Activated naive CD8-positive, alpha-beta T cell treated with anti-CD3 and anti-CD28 coated beads, Interleukin-2, amount 50 U/mL, for 16 hours (primary cell): ENCODE results near the gene HPS5.
"Not testable (repeated sequence)": the region's sequence is repeated elsewhere in the genome, so short reads cannot be mapped to it uniquely, and the experiment has no call there.

Experiments
- DNase-seq: peaks from one replicate; pipeline ENCODE4 v3.0.0-alpha.2; 2020; ENCODE audit warnings: low read depth, low spot score

The HPS5 gene

GRCh38 chr11:18321969-18322711, at the start of gene HPS5, which contains the start of gene GTF2H1:
HPS5 (minus strand) TSS chr11:18322140; CDS start chr11:18317858, 4,282 bp downstream.
GTF2H1 (plus strand) TSS chr11:18322567; CDS start chr11:18333075, 10,508 bp downstream.
- DNase-seq: peak; percentile 86

DNA sequence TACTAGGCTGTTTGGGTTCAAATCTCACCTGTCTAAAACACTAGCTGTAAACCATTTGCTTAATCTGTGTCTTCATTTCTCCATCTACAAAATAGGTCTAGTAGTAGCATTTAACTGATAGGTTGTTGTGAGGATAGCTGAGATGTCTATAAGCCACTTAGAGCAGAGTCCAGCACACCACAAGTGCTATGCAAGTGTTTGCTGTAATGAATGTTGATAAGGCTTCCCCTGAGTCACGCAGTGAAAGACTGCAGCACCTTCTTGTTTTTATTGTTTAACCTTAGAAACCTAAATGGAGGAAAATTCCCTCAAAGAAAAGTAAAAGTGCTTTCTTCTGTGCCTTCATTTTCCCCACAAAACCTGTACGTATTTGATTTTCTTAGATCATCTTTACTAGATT, 49.3 kb upstream of the HPS5 start:
- no peak for DNase-seq

DNA sequence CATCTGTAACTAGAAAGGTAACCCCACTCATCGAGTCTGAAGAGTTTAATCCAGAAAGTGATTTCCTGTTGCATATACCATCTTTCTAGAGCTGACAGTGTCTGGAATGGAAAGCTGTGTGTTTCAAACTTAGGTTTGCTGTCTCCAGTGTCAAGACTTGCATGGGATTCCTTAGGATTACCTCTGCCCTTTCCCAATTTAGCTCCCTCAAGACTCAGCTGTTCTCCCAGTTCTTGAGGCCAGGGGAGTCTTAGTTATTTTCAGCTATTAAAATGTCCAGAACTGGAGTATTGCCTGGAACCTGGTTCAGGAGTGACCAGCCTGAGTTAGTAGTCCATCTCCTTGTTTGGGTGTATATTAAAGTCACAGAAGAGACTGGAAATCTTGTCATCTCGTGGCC, 47.5 kb upstream of the HPS5 start:
- DNase-seq: no peak

- no peak for DNase-seq
These were observed 46.3 kb upstream of the HPS5 start for GRCh38 chr11:18368221-18368620.

DNA sequence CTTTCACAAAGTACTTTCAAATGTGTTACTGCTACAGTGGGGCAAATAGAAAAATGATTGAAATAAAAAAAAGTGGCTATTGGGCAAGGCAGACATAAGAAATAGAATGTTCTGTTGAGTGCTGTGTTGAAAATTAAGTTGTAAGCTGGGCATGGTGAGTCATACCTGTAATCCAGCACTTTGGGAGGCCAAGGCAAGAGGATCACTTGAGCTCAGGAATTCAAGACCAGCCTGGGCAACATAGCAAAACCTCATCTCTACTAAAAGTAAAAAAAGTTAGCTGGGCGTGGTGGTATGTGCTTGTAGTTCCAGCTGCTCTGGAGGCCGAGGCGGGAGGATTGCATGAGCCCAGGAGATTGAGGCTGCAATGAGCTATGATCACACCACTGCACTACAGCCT, 45.5 kb upstream of the HPS5 start:
- DNase-seq: no peak

GRCh38 chr11:18366286-18366685, 44.3 kb upstream of the HPS5 start:
- DNase-seq: no peak

DNA sequence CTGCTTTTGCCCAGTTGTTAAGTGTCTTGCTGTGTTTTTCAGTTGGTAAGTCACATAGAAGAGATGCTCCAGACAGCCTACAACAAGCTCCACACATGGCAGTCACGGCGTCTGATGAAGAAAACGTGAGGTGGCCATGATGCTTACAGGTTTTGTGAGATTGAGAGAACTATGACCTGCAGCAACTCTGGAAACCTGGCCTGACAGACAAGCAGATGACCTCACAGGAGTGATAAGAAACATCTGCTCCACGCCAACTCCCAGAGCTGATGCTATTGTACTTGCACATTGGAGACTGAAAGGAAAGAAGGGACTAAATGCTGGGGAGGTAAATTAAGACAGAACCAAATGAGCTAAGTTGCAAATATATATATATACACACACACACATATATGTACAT, 43.8 kb upstream of the HPS5 start:
- no peak for DNase-seq

GRCh38 chr11:18364495-18365073, 42.6 kb upstream of the HPS5 start:
- no peak for DNase-seq

DNA sequence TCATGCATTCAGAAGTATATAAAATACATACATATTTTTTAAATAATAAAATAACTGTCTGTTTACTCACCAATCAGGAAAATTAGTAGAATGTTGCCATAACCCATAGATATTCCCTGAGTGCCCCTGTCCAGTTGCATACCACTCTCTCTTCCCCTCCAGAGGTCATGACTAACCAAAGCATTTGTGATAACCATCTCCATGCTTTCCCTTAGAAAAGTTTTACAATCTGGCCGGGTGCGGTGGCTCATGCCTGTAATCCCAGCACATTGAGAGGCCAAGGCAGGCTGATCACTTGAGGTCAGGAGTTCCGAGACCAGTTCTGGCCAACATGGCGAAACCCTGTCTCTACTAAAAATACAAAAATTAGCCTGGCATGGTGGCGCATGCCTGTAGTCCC, 39.2 kb upstream of the HPS5 start:
- no peak for DNase-seq

DNA sequence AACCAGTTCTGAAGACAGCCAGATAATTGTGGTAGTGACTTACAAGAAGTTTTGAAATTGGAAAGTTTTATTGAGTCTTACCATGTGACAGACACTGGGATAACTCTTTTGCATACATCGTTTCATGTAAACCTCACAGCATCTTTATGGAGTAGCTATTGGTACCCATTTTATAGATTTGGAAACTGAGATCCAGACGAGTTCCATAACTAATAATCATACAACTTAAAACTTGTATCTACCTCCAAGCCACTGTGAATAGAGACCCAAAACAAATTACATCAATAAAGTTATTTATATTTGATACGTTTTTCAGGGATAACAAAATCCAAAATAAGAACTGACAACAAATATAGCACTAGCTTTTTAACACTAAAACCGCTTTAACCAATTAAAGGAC, 36.7 kb upstream of the HPS5 start:
- DNase-seq: no peak

DNA sequence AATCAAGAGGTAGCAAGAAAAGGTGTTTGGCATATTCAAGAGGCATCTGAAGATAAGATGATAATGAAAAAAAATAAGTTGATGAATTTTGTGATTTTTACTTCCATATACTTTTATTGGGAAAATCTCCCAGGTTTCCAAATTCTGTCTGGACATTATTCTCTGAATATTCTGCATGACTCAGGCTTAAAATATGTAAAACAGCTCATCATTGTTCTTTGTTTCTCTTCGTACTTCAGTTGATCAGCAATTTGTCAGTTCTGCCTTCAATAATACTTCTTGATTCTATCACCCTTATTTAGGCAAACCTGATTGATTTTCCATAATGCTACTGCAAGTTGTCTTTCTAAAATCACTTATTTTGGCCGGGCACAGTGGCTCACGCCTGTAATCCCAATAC, 30.6 kb upstream of the HPS5 start:
- DNase-seq: no peak

GRCh38 chr11:18347471-18348125, 25.7 kb upstream of the HPS5 start:
- DNase-seq: no peak

DNA sequence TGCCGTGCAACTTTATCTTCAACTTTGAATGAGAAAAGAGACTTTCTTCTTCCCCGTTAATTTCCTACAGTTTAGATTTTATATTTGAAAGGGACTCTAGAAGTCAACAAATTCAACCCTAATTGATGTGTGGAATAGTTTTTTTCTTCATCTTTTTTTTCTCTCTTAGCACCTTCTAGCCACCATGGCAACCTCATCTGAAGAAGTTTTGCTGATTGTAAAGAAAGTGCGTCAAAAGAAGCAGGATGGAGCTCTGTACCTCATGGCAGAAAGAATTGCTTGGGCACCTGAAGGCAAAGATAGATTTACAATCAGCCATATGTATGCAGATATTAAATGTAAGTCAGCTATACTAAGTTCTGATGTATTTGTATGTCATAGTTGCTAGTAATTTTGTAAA, 11.0 kb upstream of the HPS5 start:
- DNase-seq: no peak

DNA sequence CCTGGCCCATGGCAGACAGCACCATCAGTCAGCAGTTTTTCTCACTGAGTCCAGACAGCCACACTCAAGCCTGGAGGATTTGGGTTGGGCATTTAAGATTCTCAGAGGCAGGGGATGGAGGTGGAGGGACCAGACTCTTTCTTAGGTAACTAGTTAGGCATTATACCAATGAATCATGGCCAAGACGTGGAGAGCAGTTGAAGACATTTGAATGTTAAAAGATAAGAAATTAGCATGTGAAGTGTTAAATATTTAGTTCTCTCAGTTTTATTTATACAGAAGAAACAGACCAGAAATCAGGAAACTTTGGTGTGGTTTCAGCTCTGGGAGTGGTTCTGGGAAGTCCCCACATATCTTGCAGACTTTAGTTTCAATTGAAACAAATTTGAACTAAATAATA, 10.4 kb upstream of the HPS5 start:
- DNase-seq: no peak

- DNase-seq: no peak
These were observed 9.0 kb upstream of the HPS5 start for GRCh38 chr11:18330921-18331320.

- DNase-seq: no peak
These were observed 7.4 kb upstream of the HPS5 start for GRCh38 chr11:18329196-18329870.

DNA sequence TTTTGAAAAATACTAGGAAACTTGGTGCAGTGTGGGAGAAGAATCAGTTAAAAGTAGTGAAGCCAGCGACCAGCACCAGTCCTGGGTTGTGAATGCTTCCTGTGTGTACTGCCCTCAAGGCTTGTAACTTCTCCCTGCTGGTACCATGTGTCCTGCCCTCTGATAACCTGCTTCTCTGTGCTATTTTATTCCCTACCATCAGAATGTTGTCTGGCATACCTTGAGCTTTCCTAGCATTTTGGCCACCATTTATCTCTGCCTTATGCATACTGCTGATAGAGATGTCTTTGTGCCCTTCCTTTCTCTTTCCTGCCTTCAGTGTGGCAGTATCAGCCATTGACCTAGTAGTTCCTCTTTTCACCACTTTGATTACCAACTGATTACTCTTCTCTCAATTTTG, 2.4 kb upstream of the HPS5 start:
- no peak for DNase-seq

- not testable (repeated sequence) for DNase-seq
These were observed 1.9 kb upstream of the HPS5 start for GRCh38 chr11:18323881-18324280.

DNA sequence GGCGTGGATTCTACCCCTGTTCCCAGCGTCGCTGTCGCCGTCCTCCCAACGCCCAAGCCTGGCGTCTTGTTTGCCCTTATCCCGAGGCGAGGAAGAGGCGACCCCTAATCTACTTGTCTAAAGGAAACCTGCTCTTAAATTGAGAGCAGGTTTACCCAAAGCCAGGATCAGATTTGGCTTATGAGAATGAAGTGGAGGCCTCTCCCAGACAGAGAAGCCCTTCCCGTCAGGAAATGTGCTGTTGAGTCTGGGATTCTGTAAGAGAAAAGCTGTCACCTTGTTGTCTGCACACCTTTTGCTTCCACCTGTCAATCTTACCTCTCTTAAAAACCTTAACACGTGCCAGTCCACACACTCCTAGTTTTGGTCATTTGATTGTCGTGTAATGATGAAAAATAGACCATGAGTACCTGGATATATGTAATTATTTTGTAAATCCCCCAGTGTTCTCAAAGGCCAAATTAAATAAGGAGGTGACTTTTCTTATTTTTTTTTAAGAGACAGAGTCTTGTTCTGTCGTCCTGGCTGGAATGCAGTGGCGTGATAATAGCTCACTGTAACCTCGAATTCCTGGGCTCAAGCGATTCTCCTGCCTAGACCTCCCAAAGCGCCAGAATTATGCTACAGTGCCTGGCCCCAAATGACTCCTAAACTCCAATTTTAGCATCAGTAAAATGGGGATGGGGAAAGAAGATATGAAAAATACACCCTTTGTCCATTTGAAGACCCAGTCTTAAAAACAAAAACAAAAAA, 1.1 kb upstream of the HPS5 start:
- no peak for DNase-seq

DNA sequence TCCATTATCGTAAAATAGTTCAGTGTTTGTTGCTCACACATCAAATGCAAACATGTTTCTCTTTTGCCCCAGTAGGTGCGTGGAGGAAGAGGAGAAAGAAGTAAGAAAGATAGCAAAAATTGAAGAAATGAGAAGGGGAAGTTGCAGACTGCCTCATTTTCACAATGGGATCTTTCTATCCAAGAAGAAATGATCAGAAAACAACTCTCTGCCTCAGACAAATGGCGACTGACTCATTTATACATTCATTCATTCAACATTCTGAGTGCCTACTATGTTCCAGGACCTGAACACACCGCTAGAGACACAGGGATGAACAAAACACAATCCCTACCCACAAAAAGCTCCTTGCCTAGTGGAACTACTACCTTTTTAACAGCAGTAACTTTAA, 367 bp downstream of the HPS5 start:
- no peak for DNase-seq

DNA sequence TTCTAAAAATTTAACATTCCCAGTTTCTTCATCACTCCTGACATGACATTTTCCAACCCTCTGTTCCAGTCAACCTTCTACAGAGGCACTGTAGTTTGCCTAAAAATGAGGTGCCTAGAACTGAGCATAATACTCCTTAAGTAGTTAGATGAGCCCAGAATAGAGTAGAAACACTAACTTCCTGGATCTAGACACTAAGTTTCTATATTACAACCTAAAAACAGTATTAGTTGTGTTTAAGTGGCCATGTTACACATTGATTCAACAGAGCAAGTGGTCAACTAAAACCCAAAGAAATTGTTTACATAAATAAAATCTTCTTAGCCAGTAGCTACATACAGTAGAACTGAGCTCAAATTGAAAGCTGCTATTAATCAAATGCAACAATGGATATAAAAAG, 1.3 kb downstream of the HPS5 start:
- no peak for DNase-seq

GRCh38 chr11:18319914-18320313, 2.0 kb downstream of the HPS5 start:
- no peak for DNase-seq
